GM18870 (cell line): ENCODE measurements around the gene KRTAP4-3.
"Not testable (repeated sequence)": the region's sequence is repeated elsewhere in the genome, so short reads cannot be mapped to it uniquely, and the experiment has no call there.

Experiments used
- ATAC-seq: cut with Tn5 transposase; IDR thresholded peaks from one replicate; pipeline ENCODE4 v1.9.1; 2021; ENCODE audit warnings: moderate library complexity; ENCODE audit not compliant: unreplicated experiment

Gene KRTAP4-3

GRCh38 chr17:41119696-41120690 is 48.0 kb downstream of the KRTAP4-3 start:
- ATAC-seq: not testable (repeated sequence)

GRCh38 chr17:41118721-41119120 is 49.3 kb downstream of the KRTAP4-3 start:
- no peak for ATAC-seq

- not testable (repeated sequence) for ATAC-seq
Observed at GRCh38 chr17:41117846-41118386, 50.1 kb downstream of the KRTAP4-3 start, which contains the start of gene KRTAP4-11. KRTAP4-11 (minus strand) TSS chr17:41118373; CDS start chr17:41118315, 58 bp downstream.
